GM18508 (cell line): Measurements from ENCODE around the gene ERICH2.

Experiments
- ATAC-seq: cut with Tn5 transposase; IDR thresholded peaks from one replicate; pipeline ENCODE4 v1.9.1; 2021; ENCODE audit warnings: moderate number of reproducible peaks; ENCODE audit not compliant: insufficient read depth, unreplicated experiment

ERICH2 gene

DNA sequence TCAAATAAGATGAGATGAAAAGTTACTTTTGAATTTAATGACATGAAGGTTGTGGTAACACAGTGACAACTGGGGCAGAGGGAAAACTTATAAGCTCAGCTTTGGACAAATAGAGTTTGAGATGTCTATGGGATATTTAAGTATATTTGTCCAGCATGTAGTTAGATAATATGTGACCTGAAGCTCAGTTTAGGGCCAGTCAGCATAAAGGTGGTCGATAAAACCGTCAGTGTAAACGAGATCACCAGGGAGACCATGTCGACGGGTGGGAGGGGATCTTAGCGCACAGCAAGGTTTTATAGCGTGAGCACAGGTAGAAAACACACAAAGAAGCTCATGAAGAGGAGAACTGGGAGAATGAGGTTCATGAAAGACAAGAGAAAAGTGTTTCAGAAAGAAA is 7.4 kb upstream of the ERICH2 start:
- no peak for ATAC-seq

DNA sequence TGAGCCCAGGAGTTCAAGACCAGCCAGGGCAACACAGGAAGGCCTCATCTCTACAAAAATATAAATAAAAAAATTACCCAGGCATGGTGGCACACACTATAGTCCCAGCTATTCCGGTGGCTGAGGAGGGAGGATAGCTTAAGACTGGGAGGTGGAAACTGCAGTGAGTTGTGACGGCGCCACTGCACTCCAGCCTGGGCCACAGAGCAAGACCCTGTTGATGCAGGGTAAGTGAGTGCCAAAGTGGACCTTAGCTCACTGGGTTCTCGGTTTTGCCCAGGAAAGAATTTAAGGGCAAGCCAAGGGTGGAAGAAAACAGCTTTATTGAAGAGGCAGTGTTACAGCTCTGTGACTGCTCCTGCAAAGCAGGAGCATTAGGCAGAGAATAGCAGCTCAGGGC is 6.9 kb upstream of the ERICH2 start:
- no peak for ATAC-seq

DNA sequence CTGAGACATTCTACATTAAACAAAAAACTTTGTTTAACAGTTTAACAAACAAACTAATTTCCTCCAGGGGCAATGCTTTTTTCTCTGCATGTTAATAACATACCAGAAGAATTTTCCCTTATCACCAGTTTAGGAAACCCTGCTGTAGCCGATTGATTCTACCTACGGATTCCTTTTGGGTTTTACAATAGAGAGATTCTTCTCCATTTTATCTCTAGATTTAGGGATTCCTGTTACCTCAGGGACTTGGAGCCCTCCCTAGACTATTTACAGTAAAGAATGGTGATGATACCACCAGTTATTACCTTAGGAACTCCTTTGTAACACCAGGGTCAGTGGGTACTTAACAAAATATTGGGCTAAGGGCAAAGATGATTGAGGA is 5.3 kb upstream of the ERICH2 start:
- no peak for ATAC-seq

DNA sequence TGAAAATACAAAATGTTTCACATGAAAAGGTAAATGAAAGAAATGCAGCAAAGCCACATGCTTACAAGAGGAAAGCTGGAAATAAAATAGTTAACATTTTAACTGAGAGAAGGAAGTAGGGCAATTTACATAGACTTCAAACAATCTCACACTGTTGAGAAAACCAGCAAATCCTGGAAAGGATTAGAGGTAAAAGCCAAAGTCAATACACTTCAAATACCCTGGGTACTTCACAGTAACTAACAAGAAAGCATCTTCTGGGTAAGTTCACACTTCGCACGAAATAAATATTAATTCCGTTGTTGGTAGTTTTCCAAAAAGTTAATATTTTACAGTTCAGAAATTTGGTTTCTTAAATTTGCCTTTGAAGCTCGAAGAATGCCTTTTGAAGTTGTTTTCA is 3.5 kb upstream of the ERICH2 start:
- no peak for ATAC-seq

DNA sequence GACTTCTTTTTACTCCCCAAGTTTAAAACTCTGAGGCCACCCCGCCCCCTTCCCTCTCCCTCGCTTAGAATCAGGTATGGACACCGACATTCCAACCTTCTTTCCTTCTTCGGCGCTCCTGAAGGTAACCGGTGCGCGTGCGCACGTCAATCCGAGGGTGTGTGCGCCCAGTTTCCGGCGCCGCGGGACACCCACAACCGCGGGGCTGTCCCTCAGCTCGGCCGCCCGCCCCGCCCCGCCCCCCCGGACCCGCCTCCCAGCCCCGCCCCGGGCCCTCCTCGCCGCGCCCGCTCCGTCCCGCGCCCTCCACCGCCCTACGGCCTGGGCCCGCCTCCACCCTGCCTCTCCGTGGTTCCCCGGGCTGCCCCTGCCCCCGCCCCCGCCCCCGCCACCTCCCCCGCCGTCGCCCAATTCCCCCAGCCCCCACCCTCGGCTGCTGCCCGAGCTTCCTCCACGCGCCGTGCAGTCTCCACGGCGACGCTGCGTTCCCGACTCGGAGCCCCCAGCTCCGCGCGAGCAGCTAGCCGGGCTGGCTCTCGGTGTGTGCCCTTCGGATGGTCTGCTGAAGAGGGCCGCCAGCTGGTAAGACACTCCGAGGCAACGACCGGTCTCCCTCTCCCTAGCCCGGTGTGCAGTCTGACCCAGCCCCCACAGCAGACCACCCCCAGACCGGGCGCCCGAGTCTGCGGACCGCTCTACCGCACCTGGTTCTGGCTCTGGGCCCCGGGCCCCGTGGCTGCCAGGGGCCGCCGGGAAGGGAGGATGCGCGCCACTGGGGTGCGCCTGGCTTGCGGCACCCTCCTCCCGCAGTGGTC is 635 bp downstream of the ERICH2 start:
- ATAC-seq, result no peak

DNA sequence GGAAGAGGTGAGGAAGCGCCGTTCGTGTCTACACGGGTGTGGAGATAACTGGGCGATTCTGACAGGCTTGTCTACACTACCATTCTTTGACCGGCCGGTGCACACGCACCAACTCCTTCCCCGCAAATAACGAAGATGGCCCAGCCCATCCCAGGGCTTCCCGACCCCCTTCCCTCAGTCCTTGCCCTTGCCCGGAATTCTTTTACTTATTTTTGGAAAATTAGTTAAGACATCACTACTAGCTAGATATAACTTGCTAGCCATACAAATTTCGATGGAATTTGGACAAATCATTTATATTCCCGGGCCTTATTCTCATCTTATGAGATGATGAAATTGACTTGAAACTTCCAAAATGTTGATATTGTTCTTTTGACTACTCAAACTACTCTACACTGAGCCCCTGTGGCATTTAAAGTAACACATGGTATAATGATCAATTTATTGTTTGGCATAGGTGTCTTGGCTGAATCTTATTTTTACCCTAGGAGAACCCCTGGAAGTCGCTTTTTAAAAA is 1.3 kb downstream of the ERICH2 start:
- no peak for ATAC-seq

DNA sequence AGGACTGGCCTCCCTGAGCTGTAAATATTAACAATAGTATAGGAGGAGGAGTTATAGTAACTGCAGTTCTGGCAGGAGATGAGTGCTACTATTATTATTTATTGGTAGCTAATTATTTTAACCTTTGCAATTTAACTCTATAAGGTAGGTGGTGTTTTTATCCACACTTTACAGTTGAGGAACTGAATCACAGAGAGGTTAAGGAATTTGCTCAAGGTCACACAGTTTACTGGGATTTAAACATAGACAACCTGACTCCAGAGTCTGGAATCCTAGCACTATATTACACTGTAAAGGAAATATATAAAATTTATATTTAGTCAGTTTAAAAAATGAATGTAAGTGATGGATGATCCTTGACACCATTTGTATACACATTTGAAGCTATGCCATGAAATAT is 2.1 kb downstream of the ERICH2 start:
- ATAC-seq, result no peak

DNA sequence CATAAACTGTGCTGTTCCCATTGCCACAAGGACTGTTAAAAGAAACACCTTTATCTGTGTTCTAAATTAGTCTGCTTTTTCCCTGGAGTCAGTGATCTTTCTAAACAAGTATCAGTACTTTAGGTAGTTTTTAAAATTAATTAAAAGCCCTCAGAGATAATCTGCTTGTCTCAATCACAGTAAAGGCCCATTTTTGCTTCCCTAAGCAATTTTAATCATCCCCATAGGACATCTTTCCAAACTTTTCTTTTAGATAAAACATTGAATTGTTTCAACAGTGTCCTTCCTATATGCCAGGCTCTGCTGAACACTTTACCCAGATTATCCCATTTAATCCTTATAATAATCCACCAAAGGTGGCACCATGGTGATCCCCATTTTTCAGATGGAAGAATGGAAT is 3.9 kb downstream of the ERICH2 start:
- ATAC-seq, result no peak

DNA sequence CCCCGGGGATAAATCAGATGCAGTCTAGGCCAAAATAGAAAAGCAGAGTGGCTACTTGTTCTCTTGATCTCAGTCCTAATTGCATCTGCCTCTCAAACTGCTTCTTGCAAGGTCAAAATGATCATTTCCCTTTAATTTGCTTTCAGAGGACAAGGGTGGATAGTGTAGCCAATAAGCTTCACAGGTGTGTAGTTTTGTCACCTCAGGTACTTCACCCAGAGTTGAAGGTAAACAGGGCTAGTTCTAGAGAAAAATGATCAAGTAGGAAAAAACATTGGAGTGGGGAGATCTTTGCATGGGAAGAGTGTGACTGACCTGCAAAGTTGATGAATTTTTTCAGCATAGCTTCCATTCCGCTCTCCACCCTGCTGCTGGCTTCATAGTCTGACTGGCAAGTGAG is 8.7 kb downstream of the ERICH2 start:
- no peak for ATAC-seq

DNA sequence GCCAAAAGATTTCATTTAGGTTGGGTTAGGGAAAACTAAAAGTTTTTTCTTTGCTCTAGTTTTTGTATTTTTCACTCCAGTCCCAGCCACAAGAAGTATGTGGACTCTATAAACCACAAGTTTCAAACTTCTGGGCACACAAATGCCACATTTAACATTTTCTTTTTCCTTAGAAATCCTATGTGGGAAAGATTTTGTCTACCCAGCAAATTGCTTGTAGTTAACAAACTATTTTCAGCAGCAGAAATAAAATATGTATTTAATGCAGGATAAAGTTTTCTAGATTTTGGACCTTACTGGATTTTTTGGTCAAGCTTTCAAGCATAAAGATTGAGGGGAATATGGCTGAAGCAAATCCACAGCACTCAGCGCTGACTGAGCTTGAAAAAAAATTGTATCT is 9.1 kb downstream of the ERICH2 start:
- no peak for ATAC-seq

DNA sequence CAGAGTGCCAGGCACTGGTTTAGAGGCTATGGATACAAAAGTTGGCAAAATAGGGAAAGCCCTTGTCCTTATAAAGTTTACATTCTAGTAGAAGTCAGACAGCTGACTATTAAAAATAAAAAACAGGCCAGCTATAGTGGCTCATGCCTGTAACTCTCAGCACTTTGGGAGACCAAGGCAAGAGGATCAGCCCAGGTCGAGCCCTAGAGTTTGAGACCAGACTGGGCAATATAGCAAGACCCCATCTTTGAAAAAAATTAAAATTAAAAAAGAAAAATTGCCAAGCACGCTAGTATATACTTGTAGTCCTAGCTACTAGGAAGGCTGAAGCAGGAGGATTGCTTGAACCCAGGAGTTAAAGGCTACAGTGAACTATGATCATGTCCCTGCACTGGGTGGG is 12.5 kb downstream of the ERICH2 start:
- ATAC-seq, result no peak

DNA sequence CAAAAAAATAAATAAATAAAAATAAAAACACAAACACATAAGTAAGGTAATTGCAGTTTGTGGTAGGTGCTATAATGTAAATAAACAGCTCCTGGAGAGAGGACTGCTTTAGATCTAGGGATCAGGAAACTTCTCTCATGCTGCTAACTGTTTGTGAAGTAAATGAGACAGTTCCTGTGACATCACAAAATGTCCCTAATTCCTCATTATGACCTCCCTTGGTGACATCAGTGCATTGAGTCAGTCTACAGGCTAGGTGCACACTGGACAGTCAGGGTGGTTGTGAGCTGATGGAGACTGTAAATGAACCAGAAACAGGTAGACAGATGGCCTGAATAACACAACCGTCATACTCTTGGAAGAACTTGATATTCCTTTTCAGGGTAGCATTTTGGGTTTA is 13.4 kb downstream of the ERICH2 start:
- ATAC-seq, result no peak

DNA sequence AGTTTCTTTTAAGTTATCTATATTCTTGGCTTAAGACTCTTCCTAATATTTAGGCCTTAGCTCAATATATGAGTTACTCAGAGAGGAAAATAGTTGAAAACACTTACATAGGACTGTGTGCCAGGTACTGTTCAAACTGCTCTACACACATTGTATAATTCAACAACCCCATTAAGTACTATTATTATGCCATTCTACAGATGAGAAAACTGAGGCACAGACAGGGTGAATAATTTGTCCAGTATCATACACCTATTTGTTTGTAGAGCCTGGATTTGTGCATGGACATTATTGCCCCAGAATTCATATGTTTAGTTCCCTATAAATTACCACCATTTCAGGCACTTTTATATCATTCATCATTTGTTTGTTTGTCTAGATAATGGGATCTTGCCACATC is 28.8 kb downstream of the ERICH2 start:
- no peak for ATAC-seq

DNA sequence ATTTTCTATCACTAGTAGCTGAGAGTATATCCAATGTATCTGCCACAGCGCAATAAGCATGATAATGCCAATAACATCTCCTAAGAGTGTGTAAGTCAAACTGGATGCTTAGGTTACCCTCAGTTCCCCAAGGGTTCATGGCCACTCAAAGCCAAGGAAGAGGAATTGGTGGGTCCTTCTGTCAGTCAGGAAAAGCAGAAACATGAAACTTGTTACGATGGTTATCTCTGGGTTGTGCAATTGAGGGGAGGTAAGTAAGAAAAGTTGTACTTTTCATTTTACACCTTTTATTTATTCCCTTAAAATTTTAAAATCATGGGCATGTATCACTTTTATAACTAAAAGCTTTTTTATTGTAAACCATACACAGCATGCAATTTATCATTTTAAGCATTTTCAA is 36.4 kb downstream of the ERICH2 start:
- no peak for ATAC-seq

DNA sequence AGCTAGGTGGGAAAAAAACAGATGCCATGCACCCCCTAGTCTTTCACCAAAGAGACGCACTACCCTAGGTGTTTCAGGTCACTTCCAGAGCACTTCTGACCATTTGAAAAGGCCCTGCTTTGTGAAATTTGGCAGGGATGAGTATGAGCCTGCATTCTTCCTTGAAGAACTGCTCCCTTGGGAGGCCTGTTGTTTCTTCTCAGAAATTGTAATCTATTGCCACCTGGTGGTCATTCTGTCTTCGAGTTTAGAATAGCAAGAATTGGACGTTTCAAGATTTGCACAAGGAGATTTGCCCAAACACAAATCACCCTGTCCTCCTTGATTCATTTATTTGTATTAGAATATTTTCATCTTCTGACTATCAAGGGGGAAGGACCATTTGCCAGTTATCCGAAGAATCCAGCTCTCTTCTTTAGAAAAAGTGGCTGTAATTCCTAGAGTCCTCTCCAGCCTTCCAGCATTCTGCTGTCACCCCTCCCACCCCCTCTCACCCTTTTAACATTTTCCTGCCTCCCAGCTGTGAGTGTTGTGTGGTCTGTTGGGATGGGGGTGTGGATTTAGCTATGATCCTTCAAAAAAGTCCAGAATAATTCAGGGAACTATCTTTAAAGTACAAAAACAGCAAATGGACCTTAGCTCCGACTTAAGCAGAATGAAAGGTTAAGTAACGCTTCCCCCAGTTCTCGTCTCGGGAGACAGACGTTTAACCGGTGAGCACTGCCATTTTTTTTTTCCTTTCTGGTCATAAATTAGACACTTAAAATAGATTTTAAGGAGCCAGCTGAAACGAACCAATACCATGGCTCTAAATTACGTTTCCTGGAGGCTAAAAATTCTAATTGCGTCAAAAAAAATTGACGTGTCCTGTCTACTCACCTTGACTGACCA is 42.8 kb downstream of the ERICH2 start:
- no peak for ATAC-seq

DNA sequence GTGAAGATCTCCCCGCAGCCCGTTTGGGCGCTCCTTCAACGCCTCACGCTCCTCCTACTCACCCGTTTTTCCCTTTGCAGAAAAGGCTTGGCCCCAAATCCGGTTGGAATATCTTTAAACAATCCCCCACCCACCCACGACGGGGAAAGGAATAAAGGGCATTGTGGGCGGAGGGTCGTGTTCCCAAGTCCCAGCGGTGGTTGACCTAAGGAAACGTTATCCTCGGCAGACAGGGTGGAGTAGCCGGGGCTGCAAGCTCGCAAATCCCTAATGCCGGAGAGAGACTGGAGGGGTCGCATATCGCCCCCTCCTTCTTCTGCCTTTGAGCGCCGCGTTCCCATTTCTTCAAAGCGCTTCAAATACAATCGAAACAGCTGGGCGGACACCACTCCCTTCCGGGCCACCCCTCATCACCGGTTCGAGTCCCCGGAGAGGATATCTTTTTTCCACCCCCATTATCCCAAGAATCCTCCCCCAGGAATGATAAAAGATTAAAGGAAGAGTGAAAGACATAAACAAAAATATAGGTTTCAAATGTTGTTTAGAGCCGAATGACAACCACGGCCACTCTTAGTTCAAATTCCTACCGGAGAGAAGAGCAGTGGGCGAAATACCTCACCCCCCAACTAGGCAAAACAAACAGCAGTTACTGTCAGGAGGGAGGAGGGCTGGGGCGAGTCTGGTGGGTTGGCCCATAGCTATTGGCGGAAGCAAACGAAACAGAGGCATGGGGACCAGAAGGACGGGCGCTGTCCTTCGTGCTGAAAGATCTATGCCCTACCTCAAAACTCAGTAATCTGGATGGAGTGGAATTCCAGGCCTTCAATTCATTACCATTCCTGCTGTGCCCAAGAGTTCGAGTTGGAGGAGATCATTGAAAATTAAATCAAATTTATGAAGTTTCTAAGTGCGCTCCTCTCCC is 43.7 kb downstream of the ERICH2 start:
- no peak for ATAC-seq

DNA sequence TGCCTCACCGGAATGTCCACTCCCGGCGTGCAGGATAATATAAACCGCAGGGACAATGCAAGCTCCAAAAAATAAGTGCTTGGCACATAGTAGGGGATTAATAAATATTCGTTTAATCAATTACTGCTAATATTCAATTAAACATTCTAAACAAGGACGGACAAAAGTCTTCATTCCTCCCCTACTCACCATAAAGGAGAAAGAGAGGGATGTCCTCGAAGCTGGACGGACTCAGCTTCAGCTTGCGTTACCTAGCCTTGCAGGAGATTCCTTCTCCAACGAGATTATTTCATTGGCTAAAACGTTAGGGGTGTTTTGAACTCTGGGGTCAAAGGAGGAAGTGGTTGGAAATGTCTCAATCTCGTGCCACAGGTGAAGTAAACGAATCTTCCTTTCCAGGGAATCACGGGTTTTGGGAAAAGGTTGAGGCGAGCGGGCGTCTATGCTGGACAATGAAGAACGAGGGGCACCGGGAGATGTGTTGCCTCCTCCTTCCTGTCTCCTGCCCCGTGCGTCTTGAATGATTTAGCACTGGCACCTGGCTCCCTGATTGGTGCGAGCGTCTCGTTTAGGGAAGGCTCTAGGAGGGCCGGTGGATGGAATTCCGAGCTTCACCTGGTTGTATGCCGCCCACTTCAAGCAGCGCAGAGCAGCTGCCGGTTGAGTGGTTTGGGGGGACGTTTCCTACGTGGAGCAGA is 44.5 kb downstream of the ERICH2 start:
- no peak for ATAC-seq

DNA sequence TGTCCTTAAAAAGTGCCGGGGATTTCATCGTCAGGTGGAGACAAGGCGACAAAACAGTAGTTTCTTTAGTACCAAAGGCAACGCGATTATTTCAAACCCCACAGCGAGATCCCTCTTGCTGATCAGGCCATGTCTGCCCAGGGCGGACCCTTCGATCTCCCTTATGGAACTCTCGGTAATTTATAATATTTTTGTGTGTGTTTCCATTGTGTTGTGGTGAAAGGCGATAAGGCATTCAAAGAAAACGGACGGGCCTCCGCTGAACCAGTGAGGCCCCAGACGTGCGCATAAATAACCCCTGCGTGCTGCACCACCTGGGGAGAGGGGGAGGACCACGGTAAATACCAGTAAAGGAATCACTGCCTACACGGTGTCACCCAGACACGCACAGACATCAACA is 45.1 kb downstream of the ERICH2 start:
- ATAC-seq, result no peak

DNA sequence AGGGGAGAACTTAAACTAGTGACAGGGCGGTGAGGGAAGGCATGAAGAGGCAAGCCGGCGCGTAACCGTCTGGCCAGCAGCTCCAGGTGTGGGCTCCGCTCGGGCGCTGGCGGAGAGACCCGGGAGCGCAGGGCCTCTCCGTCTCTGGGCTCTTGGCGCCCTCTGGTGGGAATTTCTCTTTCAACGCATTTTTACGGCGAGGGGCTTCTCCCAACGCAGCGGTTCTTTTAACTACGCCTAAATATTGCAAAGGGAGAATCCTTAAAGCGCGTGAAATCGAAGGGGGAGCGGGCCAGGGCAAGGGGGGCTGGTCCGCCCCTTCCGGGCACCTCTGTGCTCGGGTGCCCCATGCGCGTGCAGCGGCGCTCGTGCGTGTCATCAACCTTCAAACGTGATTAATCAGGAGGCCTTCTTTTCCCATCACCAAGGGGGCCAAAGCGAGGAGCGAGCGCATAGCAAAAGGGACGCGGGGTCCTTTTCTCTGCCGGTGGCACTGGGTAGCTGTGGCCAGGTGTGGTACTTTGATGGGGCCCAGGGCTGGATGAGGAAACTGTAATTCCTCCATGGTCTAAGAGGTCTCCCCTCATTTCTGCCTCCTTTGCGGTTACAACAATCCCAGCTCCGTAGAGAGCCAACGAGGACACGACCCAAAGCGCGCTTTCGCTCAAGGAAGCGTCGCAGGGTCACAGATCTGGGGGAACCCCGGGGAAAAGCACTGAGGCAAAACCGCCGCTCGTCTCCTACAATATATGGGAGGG is 45.7 kb downstream of the ERICH2 start:
- ATAC-seq, result no peak
